Measurements from ENCODE around the gene LRRC4B. TPM values are rescaled to one million over a fixed set of nuclear protein-coding genes. Genes with fewer than 3 reads are reported as not detected.
A peak's percentile ranks its signal among the peaks of the same experiment; 100 is the strongest.
"Not testable (repeated sequence)": the region's sequence is repeated elsewhere in the genome, so short reads cannot be mapped to it uniquely, and the experiment has no call there.

Gene LRRC4B
- not detected for total RNA-seq

GRCh38 chr19:50567882-50568727, at the start of gene LRRC4B:
Gene LRRC4B (minus strand): TSS chr19:50568435. CDS start chr19:50548838, 19,597 bp downstream.
- Mint-ChIP-seq H3K27me3 (peaks cover 39% of the 10 kb centered on the region), H3K4me1 (peaks cover 20% of the 10 kb centered on the region), H3K36me3 (ENCODE audit: low read depth) (no peaks in the 10 kb centered on the region), H3K27ac (no peak within 1 kb of the TSS), H3K9me3 (ENCODE audit: low read depth) (no peaks in the 10 kb centered on the region), H3K4me3 (no peak within 1 kb of the TSS)
- CTCF ChIA-PET = no interaction called here
- ATAC-seq = no peak
- intact Hi-C loops (cut with DNase I, micrococcal nuclease) = no loop called here
- DNase-seq = no peak
- POLR2A ChIA-PET = no interaction called here

- CTCF ChIA-PET = not testable (repeated sequence)
- peaks cover 18% of the 10 kb centered on the region for H3K27me3 Mint-ChIP-seq
Measured at GRCh38 chr19:50612504-50613404, 44.5 kb upstream of the LRRC4B start.

GRCh38 chr19:50607874-50608785, 39.9 kb upstream of the LRRC4B start:
- peaks cover 5% of the 10 kb centered on the region for H3K9me3 Mint-ChIP-seq (ENCODE audit: low read depth)
- H3K4me1 Mint-ChIP-seq = peaks cover 13% of the 10 kb centered on the region
- ChIA-PET CTCF (interaction anchor here (0.6 to 1.3 kb wide), 14 partner anchors 16 to 314 kb away, joined by 3 to 6 read pairs (median 3); no protein-coding TSS in a partner anchor), POLR2A (interaction anchor here (0.7 kb wide), 1 partner anchor 195 kb away, joined by 4 read pairs; no protein-coding TSS in a partner anchor)
- H3K27me3 Mint-ChIP-seq = peaks cover 35% of the 10 kb centered on the region
- peak overlapping the region; percentile 5 for H3K4me3 Mint-ChIP-seq
- ATAC-seq (peak; percentile 93), DNase-seq (peak; percentile 95)
- H3K27ac Mint-ChIP-seq = no peak overlapping the region
- intact Hi-C loops (cut with DNase I, micrococcal nuclease) = loop anchor here (1.0 to 5.0 kb wide), 8 partner anchors 50 to 314 kb away; partner anchors contain the start of gene JOSD2 (in 1 of the 2)
- no peaks in the 10 kb centered on the region for H3K36me3 Mint-ChIP-seq (ENCODE audit: low read depth)

More at GRCh38 chr19:50612504-50613404, 44.5 kb upstream of the LRRC4B start:
- H3K4me1 Mint-ChIP-seq; H3K4me3 Mint-ChIP-seq; DNase-seq; H3K27ac Mint-ChIP-seq; H3K9me3 Mint-ChIP-seq (ENCODE audit: low read depth); H3K36me3 Mint-ChIP-seq (ENCODE audit: low read depth); ATAC-seq; intact Hi-C loops (cut with DNase I, micrococcal nuclease); POLR2A ChIA-PET: not testable (repeated sequence)

- intact Hi-C loops (cut with DNase I, micrococcal nuclease) = loop anchor here (5.0 kb wide), 2 partner anchors 70 to 175 kb away; no protein-coding TSS in a partner anchor
- no peak for ATAC-seq
- Mint-ChIP-seq H3K27ac (no peak overlapping the region), H3K4me3 (no peak overlapping the region), H3K9me3 (ENCODE audit: low read depth) (peaks cover 5% of the 10 kb centered on the region), H3K27me3 (peaks cover 37% of the 10 kb centered on the region), H3K4me1 (peaks cover 13% of the 10 kb centered on the region), H3K36me3 (ENCODE audit: low read depth) (no peaks in the 10 kb centered on the region)
- POLR2A ChIA-PET = no interaction called here
- CTCF ChIA-PET = interaction anchor here (0.6 to 1.3 kb wide), 10 partner anchors 17 to 315 kb away, joined by 3 to 6 read pairs (median 3); no protein-coding TSS in a partner anchor
- DNase-seq = no peak
Measured at GRCh38 chr19:50607388-50607787, 39.2 kb upstream of the LRRC4B start.

DNA sequence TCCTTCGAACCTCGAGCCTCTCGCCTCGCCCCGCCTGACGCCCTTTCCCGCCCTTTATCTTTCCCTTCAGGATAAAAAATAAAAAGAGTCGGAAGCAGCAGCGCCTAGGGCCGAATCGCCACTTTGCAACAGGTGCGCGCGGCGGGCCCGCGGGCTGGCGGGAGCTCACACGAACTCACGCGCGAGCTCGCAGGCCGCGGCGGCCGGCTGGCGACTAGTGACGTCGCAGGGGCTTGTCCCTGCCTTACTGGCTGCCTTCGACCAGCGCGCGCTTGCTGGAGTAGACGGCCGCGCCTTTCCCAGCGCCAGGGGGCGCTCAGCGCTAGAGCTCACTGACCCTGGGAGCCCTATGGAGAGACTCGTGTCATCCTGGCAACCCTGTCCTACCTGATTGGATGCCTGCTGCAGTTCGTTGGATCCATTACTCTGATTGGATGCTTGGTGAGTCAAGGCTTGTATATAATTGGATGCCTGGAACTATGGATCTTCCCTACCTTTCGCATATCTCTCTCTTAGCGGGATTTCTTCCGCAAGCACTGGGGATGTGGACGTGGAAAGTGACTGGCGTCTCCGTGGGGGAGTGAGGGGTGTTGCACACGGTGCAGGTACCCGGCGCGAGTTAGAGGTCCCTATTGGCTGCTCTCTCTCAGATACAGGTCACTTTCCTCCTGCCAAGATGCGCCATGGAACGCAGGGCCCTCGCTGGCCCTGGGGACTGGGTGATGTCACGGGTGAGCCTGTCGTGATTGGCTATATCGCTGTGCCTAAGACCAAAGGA, 38.0 kb upstream of the LRRC4B start:
- POLR2A ChIA-PET; H3K9me3 Mint-ChIP-seq (ENCODE audit: low read depth); H3K4me3 Mint-ChIP-seq; H3K27ac Mint-ChIP-seq; DNase-seq; H3K36me3 Mint-ChIP-seq (ENCODE audit: low read depth): not testable (repeated sequence)
- peaks cover 13% of the 10 kb centered on the region for H3K4me1 Mint-ChIP-seq
- intact Hi-C loops (cut with DNase I, micrococcal nuclease) = loop anchor here (5.0 kb wide), 2 partner anchors 69 to 176 kb away; no protein-coding TSS in a partner anchor
- CTCF ChIA-PET = interaction anchor here (0.7 to 1.3 kb wide), 2 partner anchors 177 to 295 kb away, joined by 3 read pairs; no protein-coding TSS in a partner anchor
- peaks cover 46% of the 10 kb centered on the region for H3K27me3 Mint-ChIP-seq
- peak; percentile 54 for ATAC-seq

DNA sequence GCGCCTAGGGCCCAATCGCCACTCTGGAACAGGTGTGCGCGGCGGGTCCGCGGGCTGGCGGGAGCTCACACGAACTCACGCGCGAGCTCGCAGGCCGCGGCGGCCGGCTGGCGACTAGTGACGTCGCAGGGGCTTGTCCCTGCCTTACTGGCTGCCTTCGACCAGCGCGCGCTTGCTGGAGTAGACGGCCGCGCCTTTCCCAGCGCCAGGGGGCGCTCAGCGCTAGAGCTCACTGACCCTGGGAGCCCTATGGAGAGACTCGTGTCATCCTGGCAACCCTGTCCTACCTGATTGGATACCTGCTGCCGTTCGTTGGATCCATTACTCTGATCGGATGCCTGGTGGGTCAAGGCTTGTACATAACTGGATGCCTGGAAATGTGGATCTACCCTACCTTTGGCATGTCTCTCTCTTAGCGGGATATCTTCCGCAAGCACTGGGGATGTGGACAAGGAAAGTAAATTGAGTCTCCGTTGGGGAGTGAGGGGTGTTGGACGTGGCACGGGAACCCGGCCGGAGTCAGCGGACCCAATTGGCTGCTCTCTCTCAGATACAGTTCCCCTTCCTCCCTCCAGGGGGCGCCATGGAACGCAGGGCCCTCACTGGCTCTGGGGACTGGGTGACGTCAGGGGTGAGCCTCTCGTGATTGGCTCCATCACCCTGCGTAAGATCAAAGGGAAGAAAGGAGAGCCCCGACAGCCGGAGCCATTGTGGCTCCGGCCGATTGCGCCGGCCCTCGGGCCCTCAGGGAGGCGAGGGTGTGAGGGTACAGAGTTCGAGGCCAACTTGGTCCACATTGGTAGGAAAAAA, 36.2 kb upstream of the LRRC4B start:
- H3K27ac Mint-ChIP-seq; CTCF ChIA-PET; H3K4me3 Mint-ChIP-seq; POLR2A ChIA-PET; H3K36me3 Mint-ChIP-seq (ENCODE audit: low read depth); H3K9me3 Mint-ChIP-seq (ENCODE audit: low read depth): not testable (repeated sequence)
- Mint-ChIP-seq H3K4me1 (peaks cover 13% of the 10 kb centered on the region), H3K27me3 (peaks cover 46% of the 10 kb centered on the region)
- peak; percentile 64 for DNase-seq
- intact Hi-C loops (cut with DNase I, micrococcal nuclease) = loop anchor here (1.0 to 5.0 kb wide), 3 partner anchors 67 to 179 kb away; no protein-coding TSS in a partner anchor
- ATAC-seq = peak; percentile 50

DNA sequence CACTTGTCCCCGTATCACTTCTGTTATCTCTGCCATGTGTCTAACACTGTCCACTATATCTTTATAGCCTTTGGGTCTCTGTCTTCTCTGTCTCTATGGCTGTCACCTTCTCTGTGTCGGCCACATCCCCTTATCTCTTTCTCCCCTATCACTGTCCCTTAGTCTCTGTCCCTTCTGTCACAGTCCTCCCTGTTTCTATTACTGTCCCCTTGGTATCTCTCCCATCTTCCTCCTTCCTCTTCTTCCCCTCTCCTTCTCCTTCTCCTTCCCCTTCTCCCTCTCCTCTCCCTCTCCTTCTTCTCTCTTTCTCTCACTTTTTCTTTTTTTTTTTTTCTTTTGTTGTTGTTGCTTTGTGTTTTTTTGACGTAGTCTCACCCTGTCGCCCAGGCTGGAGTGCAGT, 34.7 kb upstream of the LRRC4B start:
- ATAC-seq (no peak), DNase-seq (no peak)
- Mint-ChIP-seq H3K27ac (no peak overlapping the region), H3K4me1 (peaks cover 8% of the 10 kb centered on the region), H3K9me3 (ENCODE audit: low read depth) (no peaks in the 10 kb centered on the region), H3K27me3 (peaks cover 41% of the 10 kb centered on the region), H3K4me3 (no peak overlapping the region), H3K36me3 (ENCODE audit: low read depth) (no peaks in the 10 kb centered on the region)
- ChIA-PET CTCF (no interaction called here), POLR2A (no interaction called here)
- intact Hi-C loops (cut with DNase I, micrococcal nuclease) = no loop called here

- peaks cover 4% of the 10 kb centered on the region for H3K4me1 Mint-ChIP-seq
- intact Hi-C loops (cut with DNase I, micrococcal nuclease) = no loop called here
- no peak overlapping the region for H3K4me3 Mint-ChIP-seq
- H3K36me3 Mint-ChIP-seq (ENCODE audit: low read depth) = no peaks in the 10 kb centered on the region
- no peaks in the 10 kb centered on the region for H3K9me3 Mint-ChIP-seq (ENCODE audit: low read depth)
- ChIA-PET CTCF (no interaction called here), POLR2A (no interaction called here)
- DNase-seq = no peak
- no peak overlapping the region for H3K27ac Mint-ChIP-seq
- ATAC-seq = no peak
- peaks cover 41% of the 10 kb centered on the region for H3K27me3 Mint-ChIP-seq
Measured at GRCh38 chr19:50602496-50602895, 34.3 kb upstream of the LRRC4B start.

DNA sequence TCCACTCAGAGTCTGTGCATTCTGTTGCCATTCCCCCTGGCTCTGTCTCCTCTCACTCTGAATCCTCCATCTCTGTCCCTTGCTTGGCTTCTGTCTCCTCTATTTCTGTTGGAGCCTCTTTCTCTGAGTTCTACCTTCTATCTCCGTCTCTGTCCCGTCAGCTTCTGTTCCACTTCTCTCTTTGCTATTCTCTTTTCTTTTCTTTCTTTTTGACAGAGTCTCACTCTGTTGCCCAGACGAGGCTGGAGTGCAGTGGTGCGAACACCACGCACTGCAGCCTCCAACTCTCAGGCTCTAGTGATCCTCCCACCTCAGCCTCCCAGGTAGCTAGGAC, 33.8 kb upstream of the LRRC4B start:
- CTCF ChIA-PET = no interaction called here
- H3K36me3 Mint-ChIP-seq (ENCODE audit: low read depth) = no peaks in the 10 kb centered on the region
- no peak overlapping the region for H3K4me3 Mint-ChIP-seq
- no peak overlapping the region for H3K27ac Mint-ChIP-seq
- POLR2A ChIA-PET = no interaction called here
- no peaks in the 10 kb centered on the region for H3K4me1 Mint-ChIP-seq
- H3K27me3 Mint-ChIP-seq = peaks cover 37% of the 10 kb centered on the region
- intact Hi-C loops (cut with DNase I, micrococcal nuclease) = no loop called here
- H3K9me3 Mint-ChIP-seq (ENCODE audit: low read depth) = no peaks in the 10 kb centered on the region
- ATAC-seq (no peak), DNase-seq (no peak)

Measured in activated CD4-positive, alpha-beta T cell treated with anti-CD3 and anti-CD28 coated beads for 36 hours (primary cell).